ENCODE results near the gene MYO1G. TPM values are rescaled to one million over a fixed set of nuclear protein-coding genes. Genes with fewer than 3 reads are reported as not detected.

MYO1G gene
- total and polyA plus RNA-seq, 10 of the 15 experiments (the other 5 are each of a cell fraction or from before 2014, with no cell fraction given): 1.8 to 232 (median 134) TPM

- CTCF ChIA-PET: no interaction called here
- RAD21 ChIA-PET (ENCODE audit: unreplicated experiment): no interaction called here
- no peak for DNase-seq (ENCODE audit: low read depth, low spot score)
- Histone ChIP-seq H3K4me2 (ENCODE audit: control insufficient read depth, insufficient read depth) (no peak overlapping the region), H4K20me1 (ENCODE audit: control insufficient read depth, insufficient read depth) (no peaks in the 10 kb centered on the region; the same call in 1 of the 2 replicates), H3K79me2 (ENCODE audit: control insufficient read depth, insufficient read depth, low read length) (peaks cover 13% of the 10 kb centered on the region), H3K27me3 (replicated peaks in 1 of 2; ENCODE audit: control insufficient read depth in 2 of 2, insufficient read depth in 2 of 2, low read length in 1 of 2) (no peaks in the 10 kb centered on the region), H3K27ac (ENCODE audit: control insufficient read depth, insufficient read depth) (no peak overlapping the region), H3K9me3 (replicated peaks; ENCODE audit: control insufficient read depth, insufficient read depth, low read length) (no peaks in the 10 kb centered on the region; the same call in 2 of the 3 replicates), H3K4me1 (ENCODE audit: control insufficient read depth, insufficient read depth, low read length) (peaks cover 11% of the 10 kb centered on the region), H3K9ac (ENCODE audit: control insufficient read depth, insufficient read depth, low read length) (no peak overlapping the region), H3K36me3 (ENCODE audit: control insufficient read depth in 2 of 2, insufficient read depth in 2 of 2, low read length in 1 of 2) (peaks cover 0 to 5% of the 10 kb centered on the region in 2 experiments; a peak in 2 of 4 replicates), H3K4me3 (no peak overlapping the region), H2AFZ (ENCODE audit: control insufficient read depth, low read depth, low read length) (no peak overlapping the region)
- 67% methylated on average over 3 of the region's 3 CpGs for WGBS (ENCODE audit: insufficient coverage, insufficient replicate concordance, low lambda C conversion rate, missing lambda C conversion rate)
- intact Hi-C loops (cut with micrococcal nuclease; ENCODE audit: unreplicated experiment): no loop called here
- in situ Hi-C loops (cut with MboI): no loop called here
- FAIRE-seq: no peak
- BruUV-seq (replicated peaks): no TSS peak
- POLR2A ChIA-PET: no interaction called here
- no peak for ATAC-seq
- SMC1A ChIA-PET (ENCODE audit: uncharacterized antibody, unreplicated experiment): no interaction called here
- TF ChIP-seq E4F1 (IDR thresholded peaks at IDR 0.05; ENCODE audit: borderline replicate concordance, partially characterized antibody) (no peak), REST (IDR thresholded peaks at IDR 0.05; ENCODE audit: low read depth, low read length) (no peak), RELB (IDR thresholded peaks at IDR 0.05; ENCODE audit: low read depth) (no peak), E2F8 (IDR thresholded peaks at IDR 0.05; ENCODE audit: low read depth, partially characterized antibody) (no peak), KLF5 (IDR thresholded peaks at IDR 0.05; ENCODE audit: partially characterized antibody) (no peak), HSF1 (IDR thresholded peaks at IDR 0.05; ENCODE audit: low read depth, low read length) (no peak), ZNF217 (IDR thresholded peaks at IDR 0.05) (no peak), CHD1 (IDR thresholded peaks at IDR 0.05; ENCODE audit: low read depth, low read length) (no peak), CREM (IDR thresholded peaks at IDR 0.05; ENCODE audit: low read depth) (no peak)
Measured at GRCh38 chr7:45017253-45017652, 38.4 kb upstream of the MYO1G start.

All from GM12878 (cell line).